HG03280 (cell line): ENCODE results near the gene CFAP157.

ENCODE experiments used
- ATAC-seq: cut with Tn5 transposase; IDR thresholded peaks from one replicate; pipeline ENCODE4 v1.9.1; 2021; ENCODE audit warnings: mild to moderate bottlenecking, moderate library complexity; ENCODE audit not compliant: unreplicated experiment

CFAP157 gene

GRCh38 chr9:127692071-127692470 is 14.7 kb upstream of the CFAP157 start:
- ATAC-seq: no peak

GRCh38 chr9:127693143-127693542 is 13.6 kb upstream of the CFAP157 start:
- no peak for ATAC-seq

- ATAC-seq: no peak
Measured at GRCh38 chr9:127693697-127694096, 13.1 kb upstream of the CFAP157 start.

GRCh38 chr9:127694890-127695720 is 11.7 kb upstream of the CFAP157 start:
- no peak for ATAC-seq

GRCh38 chr9:127697575-127697974 is 9.2 kb upstream of the CFAP157 start:
- no peak for ATAC-seq

- ATAC-seq: no peak
Measured at GRCh38 chr9:127698386-127698785, 8.4 kb upstream of the CFAP157 start.

GRCh38 chr9:127698985-127699670 is 7.7 kb upstream of the CFAP157 start:
- peak; percentile 96 for ATAC-seq

- no peak for ATAC-seq
Measured at GRCh38 chr9:127700140-127700539, 6.6 kb upstream of the CFAP157 start.

GRCh38 chr9:127700594-127701255 is 6.1 kb upstream of the CFAP157 start:
- no peak for ATAC-seq

GRCh38 chr9:127703289-127703946 is 3.4 kb upstream of the CFAP157 start:
- ATAC-seq: no peak

- ATAC-seq: no peak
Measured at GRCh38 chr9:127705577-127706379, 1.0 kb upstream of the CFAP157 start.

- ATAC-seq: peak; percentile 59
Measured at GRCh38 chr9:127707766-127708165, 978 bp downstream of the CFAP157 start.

GRCh38 chr9:127708952-127709587 is 2.3 kb downstream of the CFAP157 start:
- no peak for ATAC-seq

GRCh38 chr9:127710204-127710783 is 3.5 kb downstream of the CFAP157 start:
- ATAC-seq: no peak

GRCh38 chr9:127711226-127711701 is 4.5 kb downstream of the CFAP157 start:
- no peak for ATAC-seq

GRCh38 chr9:127711831-127712274 is 5.1 kb downstream of the CFAP157 start:
- no peak for ATAC-seq

- no peak for ATAC-seq
Measured at GRCh38 chr9:127712371-127712770, 5.6 kb downstream of the CFAP157 start.

GRCh38 chr9:127712867-127713266 is 6.1 kb downstream of the CFAP157 start:
- ATAC-seq: no peak

GRCh38 chr9:127714020-127714750 is 7.4 kb downstream of the CFAP157 start:
- no peak for ATAC-seq
